Erythroblast (primary cell): Measurements from ENCODE around the gene GAS2L1.
A peak's percentile ranks its signal among the peaks of the same experiment; 100 is the strongest.
"Not testable (repeated sequence)": the region's sequence is repeated elsewhere in the genome, so short reads cannot be mapped to it uniquely, and the experiment has no call there.

Experiments used
- DNase-seq, 2 experiments: peaks; one replicate each; lab custom pipeline; 2025; lab: John Stamatoyannopoulos, UW
- GATA1 ChIP-seq: IDR thresholded peaks from 2 replicates; pipeline ENCODE4 v1.6.1; 2011; ENCODE audit warnings: low read depth, mild to moderate bottlenecking, control low read depth, low read length, moderate library complexity
- POLR2A ChIP-seq: IDR thresholded peaks from 2 replicates; pipeline ENCODE4 v1.6.1; 2011; ENCODE audit warnings: mild to moderate bottlenecking, low read length

The GAS2L1 gene

DNA sequence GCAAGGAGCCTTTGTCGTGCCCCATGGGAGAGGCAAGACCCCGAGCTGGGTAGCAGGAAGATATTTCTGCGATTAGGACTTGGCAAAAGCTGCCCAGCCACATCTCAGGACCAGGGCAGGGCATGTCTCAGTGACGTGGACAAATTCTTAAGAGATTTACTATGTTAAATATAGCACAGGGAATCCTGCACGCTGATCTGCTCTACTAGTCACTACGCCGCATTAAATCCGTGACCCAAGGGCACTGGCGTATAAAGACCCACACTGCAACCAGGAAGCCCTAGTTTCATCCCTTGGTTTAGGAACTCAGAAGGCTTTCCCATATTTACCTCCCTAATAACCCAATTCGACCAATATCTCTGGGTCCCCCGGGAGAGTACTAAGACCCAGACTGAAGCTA is 46.8 kb downstream of the GAS2L1 start:
- no peak for TF ChIP-seq POLR2A
- TF ChIP-seq GATA1 = no peak
- no peak for DNase-seq

DNA sequence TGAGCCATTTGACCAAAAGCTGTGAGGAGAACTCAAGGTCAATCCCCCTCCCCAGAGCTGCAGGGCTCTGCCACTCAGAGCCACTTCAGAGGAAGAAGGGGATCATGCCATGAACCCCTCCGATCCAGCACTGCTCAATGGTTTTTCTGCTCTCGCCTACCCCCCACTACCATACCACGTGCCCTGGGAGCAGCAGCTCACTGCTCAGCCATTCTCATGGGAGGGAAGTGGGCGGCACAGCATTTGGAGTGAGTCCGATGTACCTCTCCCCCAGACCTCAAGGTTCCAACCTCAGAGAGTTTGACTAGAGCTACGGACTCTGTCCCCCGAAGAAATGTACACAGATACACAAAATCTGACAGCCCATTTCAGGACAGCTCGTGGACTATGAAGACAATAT is 47.4 kb downstream of the GAS2L1 start:
- TF ChIP-seq GATA1 (no peak), POLR2A (no peak)
- no peak for DNase-seq

DNA sequence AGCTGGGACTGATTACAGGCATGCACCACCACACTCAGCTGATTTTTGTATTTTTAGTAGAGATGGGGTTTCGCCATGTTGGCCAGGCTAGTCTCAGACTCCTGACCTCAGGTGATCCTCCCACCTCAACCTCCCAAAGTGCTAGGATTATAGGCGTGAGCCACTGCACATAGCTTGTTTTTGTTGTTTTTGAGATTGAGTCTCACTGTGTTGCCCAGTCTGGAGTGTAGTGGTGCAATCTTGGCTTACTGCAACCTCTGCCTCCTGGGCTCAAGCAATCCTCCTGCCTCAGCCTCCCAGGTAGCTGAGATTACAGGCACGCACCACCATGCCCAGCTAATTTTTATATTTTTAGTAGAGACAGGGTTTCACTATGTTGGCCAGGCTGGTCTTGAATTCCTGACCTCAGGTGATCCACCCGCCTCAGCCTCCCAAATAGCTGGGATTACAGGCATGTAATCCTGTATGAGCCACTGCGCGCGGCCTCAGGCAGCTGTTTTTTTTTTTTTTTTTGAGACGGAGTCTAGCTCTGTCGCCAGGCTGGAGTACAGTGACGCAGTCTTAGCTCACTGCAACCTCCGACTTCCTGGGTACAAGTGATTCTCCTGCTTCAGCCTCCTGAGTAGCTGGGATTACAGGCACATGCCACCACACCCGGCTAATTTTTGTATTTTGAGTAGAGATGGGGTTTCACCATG is 50.9 kb downstream of the GAS2L1 start:
- not testable (repeated sequence) for DNase-seq

DNA sequence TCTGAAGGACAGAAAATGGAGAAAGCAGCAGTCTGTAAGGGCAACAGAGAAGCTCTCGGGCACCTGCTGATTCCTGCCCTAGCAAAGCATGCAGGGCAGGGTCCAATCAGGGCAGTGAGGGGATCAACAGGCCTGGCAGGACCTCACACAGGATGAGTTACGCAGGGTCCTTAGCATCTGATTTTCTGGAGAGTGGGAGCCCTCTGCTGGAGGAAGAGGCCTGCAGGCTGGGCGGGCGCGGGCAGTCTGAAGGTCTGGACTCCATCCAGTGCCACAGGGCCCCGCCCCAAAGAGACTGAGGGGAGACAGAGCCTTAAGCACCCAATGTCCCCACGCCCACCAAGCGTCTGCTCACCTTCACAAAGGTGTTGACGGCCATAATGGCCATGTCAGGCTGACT is 53.0 kb downstream of the GAS2L1 start:
- TF ChIP-seq POLR2A = no peak
- TF ChIP-seq GATA1 = no peak
- peak; percentile 52 to 60 for DNase-seq
